Measurements from ENCODE around the gene ACTMAP.
"Not testable (repeated sequence)": the region's sequence is repeated elsewhere in the genome, so short reads cannot be mapped to it uniquely, and the experiment has no call there.

ACTMAP gene

DNA sequence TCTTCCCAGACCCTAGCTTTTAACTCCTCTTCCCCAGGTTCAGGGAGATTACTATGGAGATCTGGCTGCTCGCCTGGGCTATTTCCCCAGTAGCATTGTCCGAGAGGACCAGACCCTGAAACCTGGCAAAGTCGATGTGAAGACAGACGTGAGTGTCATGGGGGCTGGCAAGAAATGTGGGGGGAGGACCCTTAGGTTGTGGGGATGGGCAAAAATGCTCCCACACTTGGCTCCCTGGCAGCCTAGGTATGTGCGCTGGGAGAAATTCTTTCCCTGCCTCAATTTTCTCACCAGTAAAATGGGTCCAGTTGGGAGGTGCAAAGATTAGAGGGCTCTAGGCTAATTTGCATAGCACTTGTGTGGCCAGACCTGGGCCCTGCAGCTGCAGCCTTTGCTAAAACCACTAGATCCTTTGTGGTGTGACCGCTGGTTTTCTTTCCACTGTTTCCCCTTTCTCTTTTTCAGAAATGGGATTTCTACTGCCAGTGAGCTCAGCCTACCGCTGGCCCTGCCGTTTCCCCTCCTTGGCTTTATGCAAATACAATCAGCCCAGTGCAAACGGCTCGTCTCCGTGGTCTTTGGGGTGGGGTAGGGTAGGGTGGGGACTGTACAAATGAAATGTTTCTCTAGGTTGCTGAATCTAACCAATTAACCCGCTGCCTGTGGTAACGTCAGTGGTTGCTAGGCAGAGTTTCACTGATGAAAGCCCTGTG, 26.8 kb upstream of the ACTMAP start:
- in situ Hi-C loops (cut with HindIII; ENCODE audit: low sequenced_read_pairs), result no loop called here

DNA sequence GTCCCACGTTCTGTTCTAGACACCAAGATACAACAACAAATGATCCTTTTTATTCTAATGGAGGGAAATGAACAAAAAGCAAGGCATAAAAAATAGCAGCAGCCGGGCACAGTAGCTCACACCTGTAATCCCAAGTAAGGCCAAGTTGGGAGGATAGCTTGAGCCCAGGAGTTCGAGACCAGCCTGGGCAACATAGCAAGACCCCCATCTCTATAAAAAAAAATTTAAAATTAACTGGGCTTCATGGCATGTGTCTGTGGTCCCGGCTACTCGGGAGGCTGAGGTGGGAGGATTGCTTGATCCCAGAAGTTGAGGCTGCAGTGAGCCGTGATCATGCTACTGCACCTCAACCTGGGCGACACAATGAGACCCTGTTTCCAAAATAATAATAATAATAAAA, 26.1 kb upstream of the ACTMAP start:
- in situ Hi-C loops (cut with HindIII; ENCODE audit: low sequenced_read_pairs), result no loop called here

DNA sequence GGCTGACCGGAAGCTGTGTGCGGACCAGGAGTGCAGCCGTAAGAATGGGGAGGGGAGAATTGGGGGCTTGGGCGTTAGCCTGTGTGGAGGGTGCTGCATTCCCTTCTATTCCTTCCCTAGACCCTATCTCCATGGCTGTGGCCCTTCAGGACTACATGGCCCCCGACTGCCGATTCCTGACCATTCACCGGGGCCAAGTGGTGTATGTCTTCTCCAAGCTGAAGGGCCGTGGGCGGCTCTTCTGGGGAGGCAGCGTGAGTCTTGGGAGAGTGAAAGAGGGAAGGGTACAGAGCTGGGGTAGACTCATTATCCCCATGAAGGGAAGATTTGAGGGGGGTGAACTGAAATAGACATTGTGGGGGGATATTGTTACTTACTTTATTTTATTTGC, 25.4 kb upstream of the ACTMAP start:
- in situ Hi-C loops (cut with HindIII; ENCODE audit: low sequenced_read_pairs), result no loop called here

GRCh38 chr19:40774916-40775631, 24.8 kb upstream of the ACTMAP start, which contains the start of gene MIA:
Gene MIA, plus strand, starts transcription at chr19:40775521. Its CDS starts 22 bp downstream, at chr19:40775543.
- in situ Hi-C loops (cut with HindIII; ENCODE audit: low sequenced_read_pairs), result no loop called here

GRCh38 chr19:40771101-40771862, 21.0 kb upstream of the ACTMAP start:
- in situ Hi-C loops (cut with HindIII; ENCODE audit: low sequenced_read_pairs), result not testable (repeated sequence)

DNA sequence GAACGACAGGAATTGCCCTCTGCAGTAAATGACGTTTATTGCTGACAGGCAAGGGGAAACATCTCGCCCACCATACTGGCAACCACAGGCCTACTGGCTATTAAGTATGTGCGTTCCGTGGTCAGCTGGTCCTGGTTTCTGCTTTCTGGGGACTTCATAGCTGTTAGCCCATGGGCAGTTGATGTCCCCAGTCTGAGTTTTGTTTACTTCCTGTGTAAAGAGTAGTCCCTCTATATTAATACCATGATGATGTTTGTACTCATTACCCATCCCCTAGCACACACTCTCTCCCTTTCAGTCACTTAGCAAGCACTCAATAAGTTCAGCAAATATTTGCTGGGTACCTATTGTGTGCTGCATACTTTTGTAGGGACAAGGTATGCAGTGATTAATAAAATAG, 18.6 kb upstream of the ACTMAP start:
- in situ Hi-C loops (cut with HindIII; ENCODE audit: low sequenced_read_pairs), result no loop called here

DNA sequence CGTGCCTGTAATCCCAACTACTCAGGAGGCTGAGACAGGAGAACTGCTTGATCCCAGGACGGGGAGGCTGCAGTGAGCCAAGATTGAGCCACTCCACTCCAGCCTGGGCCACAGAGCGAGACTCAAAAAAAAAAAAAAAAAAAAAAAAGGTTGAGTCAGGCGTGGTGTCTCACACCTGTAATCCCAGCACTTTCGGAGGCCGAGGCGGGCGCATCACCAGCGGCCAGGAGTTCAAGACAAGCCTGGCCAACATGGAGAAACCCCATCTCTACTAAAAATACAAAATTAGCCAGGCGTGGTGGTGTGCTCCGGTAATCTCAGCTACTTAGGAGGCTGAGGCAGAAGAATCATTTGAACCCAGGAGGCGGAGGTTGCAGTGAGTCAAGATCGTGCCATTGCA, 16.1 kb upstream of the ACTMAP start:
- in situ Hi-C loops (cut with HindIII; ENCODE audit: low sequenced_read_pairs), result not testable (repeated sequence)

DNA sequence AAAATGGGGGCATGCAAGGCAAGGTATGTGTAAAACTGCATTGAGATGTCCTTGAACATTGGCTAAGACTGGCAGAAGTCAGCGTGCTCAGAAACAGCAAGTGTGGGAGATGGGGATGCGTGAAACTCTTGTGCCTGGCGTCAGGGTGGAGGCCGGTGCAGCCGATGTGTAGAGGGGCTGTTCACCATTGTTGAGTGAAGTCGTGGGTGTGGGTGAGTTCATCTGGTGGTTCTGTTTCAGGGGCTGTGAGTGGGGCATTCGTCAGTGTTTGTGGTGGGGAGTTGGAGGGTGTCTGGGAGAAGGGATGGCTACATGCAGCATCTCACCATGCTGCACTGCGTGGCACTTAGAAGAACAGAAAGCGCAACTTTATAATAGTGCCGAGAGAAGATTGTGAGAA, 13.7 kb upstream of the ACTMAP start:
- in situ Hi-C loops (cut with HindIII; ENCODE audit: low sequenced_read_pairs), result no loop called here

DNA sequence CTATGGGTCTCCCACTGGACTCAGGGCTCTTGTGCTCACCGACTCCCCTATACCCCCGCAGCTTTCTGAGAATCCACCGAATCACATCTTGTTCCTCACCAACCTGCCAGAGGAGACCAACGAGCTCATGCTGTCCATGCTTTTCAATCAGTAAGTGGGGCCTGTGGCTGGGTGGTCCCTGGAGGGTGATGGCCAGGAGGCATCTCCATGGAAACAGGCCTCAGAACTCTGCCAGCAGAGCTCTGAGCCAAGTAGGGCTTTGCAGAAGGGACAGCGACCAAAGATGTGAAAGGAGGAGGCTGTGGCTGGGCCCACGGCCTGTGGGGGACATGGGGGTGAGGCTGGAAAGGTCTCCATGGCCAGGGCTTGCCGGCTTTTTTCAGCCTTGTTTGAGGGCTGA, 13.2 kb upstream of the ACTMAP start:
- in situ Hi-C loops (cut with HindIII; ENCODE audit: low sequenced_read_pairs), result no loop called here

- in situ Hi-C loops (cut with HindIII; ENCODE audit: low sequenced_read_pairs), result no loop called here
These were observed 12.6 kb upstream of the ACTMAP start for GRCh38 chr19:40762754-40763470.

GRCh38 chr19:40759352-40759751, 9.1 kb upstream of the ACTMAP start:
- in situ Hi-C loops (cut with HindIII; ENCODE audit: low sequenced_read_pairs), result no loop called here

DNA sequence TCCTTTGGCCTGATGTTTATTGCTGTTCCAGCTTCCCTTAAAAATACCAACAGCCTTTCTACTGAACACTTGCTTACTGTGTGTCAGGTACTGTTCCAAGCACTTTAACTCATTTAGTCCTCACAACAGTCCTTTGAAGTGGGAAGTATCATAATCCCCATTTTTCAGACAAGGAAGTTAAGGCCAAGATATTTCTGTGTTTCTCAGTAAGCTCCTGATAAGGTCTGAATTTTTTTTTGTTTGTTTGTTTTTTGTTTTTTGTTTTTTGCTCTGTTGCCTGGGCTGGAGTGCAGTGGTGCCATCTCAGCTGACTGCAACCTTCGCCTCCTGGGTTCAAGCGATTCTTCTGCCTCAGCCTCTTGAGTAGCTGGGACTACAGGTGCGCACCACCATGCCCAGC, 8.2 kb upstream of the ACTMAP start:
- in situ Hi-C loops (cut with HindIII; ENCODE audit: low sequenced_read_pairs), result no loop called here

DNA sequence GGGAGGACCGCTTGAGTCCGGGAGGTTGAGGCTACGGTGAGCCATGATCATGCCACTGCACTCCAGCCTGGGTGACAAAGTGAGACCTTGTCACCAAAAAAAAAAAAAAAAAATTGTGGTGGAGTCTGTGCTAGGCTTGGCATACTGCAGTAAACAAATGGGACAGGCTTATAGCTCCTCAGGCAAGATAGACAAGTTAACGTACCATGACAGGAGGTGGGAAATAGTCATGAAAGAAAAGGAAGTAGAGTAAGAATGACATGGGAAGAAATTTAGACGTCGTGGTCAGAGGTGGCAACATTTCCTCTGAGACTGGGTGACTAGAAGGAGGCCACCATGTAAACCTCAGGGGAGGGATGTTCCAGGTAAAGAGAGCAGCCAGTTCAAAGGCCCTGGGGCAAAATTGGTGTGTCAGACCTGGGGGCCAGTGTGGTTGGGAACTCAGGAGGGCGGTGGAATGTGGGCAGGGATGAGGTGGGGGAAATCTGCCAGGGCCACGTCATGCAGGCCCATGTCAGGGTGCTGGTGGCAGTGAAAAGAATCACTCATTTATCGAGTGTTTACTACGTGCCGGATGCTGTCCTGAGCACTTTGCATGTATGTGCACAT, 6.3 kb upstream of the ACTMAP start:
- in situ Hi-C loops (cut with HindIII; ENCODE audit: low sequenced_read_pairs), result no loop called here

- in situ Hi-C loops (cut with HindIII; ENCODE audit: low sequenced_read_pairs), result no loop called here
These were observed 5.5 kb upstream of the ACTMAP start for GRCh38 chr19:40755791-40756190.

DNA sequence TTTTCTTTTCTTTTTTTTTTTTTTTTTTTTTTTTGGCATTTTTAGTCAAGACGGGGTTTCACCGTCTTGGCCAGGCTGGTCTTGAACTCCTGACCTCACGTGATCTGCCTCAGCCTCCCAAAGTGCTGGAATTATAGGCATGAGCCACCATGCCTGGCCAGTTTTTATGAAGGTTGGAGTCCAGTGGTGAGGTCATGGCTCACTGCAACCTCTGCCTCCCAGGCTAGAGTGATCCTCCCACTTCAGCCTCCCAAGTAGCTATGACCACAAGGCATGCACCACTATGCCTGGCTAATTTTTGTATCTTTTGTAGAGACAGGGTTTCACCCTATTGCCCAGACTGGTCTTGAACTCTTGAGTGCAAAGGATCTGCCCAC, 5.0 kb upstream of the ACTMAP start:
- in situ Hi-C loops (cut with HindIII; ENCODE audit: low sequenced_read_pairs), result no loop called here

- in situ Hi-C loops (cut with HindIII; ENCODE audit: low sequenced_read_pairs), result no loop called here
These were observed 4.5 kb upstream of the ACTMAP start for GRCh38 chr19:40754611-40755247.

DNA sequence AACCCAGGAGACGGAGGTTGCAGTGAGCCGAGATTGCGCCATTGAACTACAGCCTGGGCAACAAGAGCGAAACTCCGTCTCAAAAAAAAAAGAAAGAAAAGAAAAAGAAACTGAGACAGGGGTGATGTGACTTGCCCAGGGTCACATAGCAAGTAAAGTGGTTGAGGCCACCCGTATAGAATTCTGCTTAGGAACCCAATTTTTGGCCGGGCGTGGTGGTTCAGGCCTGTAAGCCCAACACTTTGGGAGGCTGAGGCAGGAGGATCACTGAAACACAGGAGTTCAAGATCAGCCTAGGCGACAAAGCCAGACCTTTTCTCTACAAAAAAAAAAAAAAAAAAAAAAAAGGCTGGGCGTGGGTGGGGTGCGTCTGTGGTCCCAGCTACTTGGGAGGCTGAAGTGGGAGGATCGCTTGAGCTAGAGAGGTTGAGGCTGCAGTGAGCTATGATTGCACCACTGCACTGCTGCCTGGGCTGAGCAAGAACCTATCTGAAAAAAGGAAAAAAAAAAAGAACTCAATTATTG, 2.0 kb upstream of the ACTMAP start:
- in situ Hi-C loops (cut with HindIII; ENCODE audit: low sequenced_read_pairs), result no loop called here

GRCh38 chr19:40750874-40751537, 729 bp upstream of the ACTMAP start, which contains the start of gene SNRPA:
Gene SNRPA, plus strand, starts transcription at chr19:40751203. Its CDS starts 206 bp downstream, at chr19:40751409.
- in situ Hi-C loops (cut with HindIII; ENCODE audit: low sequenced_read_pairs), result no loop called here

DNA sequence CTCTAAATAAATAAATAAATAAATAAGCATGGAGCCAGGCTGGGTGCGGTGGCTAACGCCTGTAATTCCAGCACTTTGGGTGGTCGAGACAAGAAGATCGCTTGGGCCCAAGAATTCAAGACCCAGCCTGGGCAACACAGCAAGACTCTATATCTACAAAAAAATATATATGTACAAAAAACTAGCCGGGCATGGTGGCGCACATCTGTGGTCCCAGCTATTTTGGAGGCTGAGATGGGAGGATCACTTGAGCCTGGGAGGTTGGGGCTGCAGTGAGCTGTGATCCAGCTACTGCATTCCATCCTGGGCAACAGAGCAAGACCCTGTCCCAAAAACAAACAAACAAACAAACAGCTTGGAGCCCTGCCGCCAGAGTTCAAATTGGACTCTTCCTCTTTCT, 2.7 kb downstream of the ACTMAP start:
- in situ Hi-C loops (cut with HindIII; ENCODE audit: low sequenced_read_pairs), result no loop called here

All from DLD1 (cell line).